Small intestine (tissue), 7 donors: Measurements from ENCODE around the gene CDIPT. TPM values are rescaled to one million over a fixed set of nuclear protein-coding genes. Genes with fewer than 3 reads are reported as not detected.
"Not testable (repeated sequence)": the region's sequence is repeated elsewhere in the genome, so short reads cannot be mapped to it uniquely, and the experiment has no call there.

Source experiments
- DNase-seq, 2 donors: peaks; one replicate each; pipeline versions ENCODE4 v3.0.0 to v3.0.0-alpha.2; 2013
- FAIRE-seq: peaks from 2 replicates; lab custom pipeline; 2012; peaks lifted over from hg19 to GRCh38; lab: Jason Lieb, UNC
- H3K27ac ChIP-seq, 3 donors: one replicate each; pipeline ENCODE4 v1.5.1; 2013; ENCODE audit warnings: low read length in 2 of 3, mild to moderate bottlenecking in 2 of 3, control low read depth in 1 of 3, inconsistent platforms in 1 of 3, low read depth in 1 of 3, moderate library complexity in 1 of 3
- H3K27me3 ChIP-seq, 3 donors: one replicate each; pipeline ENCODE4 v1.6.1; 2013; ENCODE audit warnings: low read length in 3 of 3, inconsistent platforms in 1 of 3; ENCODE audit not compliant: control insufficient read depth in 3 of 3, insufficient read depth in 3 of 3
- H3K36me3 ChIP-seq, 3 donors: one replicate each; pipeline ENCODE4 v1.6.1; 2013; ENCODE audit warnings: low read length in 3 of 3, inconsistent platforms in 1 of 3, low read depth in 1 of 3, mild to moderate bottlenecking in 1 of 3, moderate library complexity in 1 of 3; ENCODE audit not compliant: control insufficient read depth in 3 of 3, insufficient read depth in 2 of 3
- H3K4me1 ChIP-seq, 3 donors: one replicate each; pipeline ENCODE4 v1.6.1; 2013; ENCODE audit warnings: low read length in 2 of 3, inconsistent platforms in 1 of 3, low read depth in 1 of 3, mild to moderate bottlenecking in 1 of 3, moderate library complexity in 1 of 3; ENCODE audit not compliant: control insufficient read depth in 3 of 3, insufficient read depth in 2 of 3
- H3K4me3 ChIP-seq, 3 donors: one replicate each; pipeline ENCODE4 v1.5.1; 2013; ENCODE audit warnings: low read length in 3 of 3, control low read depth in 1 of 3, inconsistent platforms in 1 of 3, low read depth in 1 of 3, mild to moderate bottlenecking in 1 of 3, moderate library complexity in 1 of 3
- H3K9me3 ChIP-seq, 2 donors: one replicate each; pipeline ENCODE4 v1.6.1; 2013; ENCODE audit warnings: low read depth in 1 of 2, low read length in 1 of 2; ENCODE audit not compliant: control insufficient read depth in 2 of 2, insufficient read depth in 1 of 2
- WGBS, 3 donors: extraction: QIAGEN DNeasy Blood & Tissue Kit; methylation state at CpG; one replicate each; pipeline ENCODE4 v1.1.7; 2013; 5-methylcytosine and 5-hydroxymethylcytosine counted together
- polyA plus RNA-seq, 4 donors: library from polyadenylated mRNA; stranded (reverse) in 3 of 4; unstranded in 1 of 4; fragments of 200-250 nt in 3 of 4; fragments of 120-200 nt in 1 of 4; gene quantifications; one replicate each; pipeline versions ENCODE4 v1.2.1 to v1.2.3, GENCODE V29; 2013
- donor health status: healthy with polysubstance abuse.
- donor health status: control.
- donor health status: control.
- donor health status: Bipolar disorder and iron deficiency.
- donor health status: healthy.

The CDIPT gene
- polyA plus RNA-seq, 4 donors: 51.9 to 76.9 (median 61.2) TPM

DNA sequence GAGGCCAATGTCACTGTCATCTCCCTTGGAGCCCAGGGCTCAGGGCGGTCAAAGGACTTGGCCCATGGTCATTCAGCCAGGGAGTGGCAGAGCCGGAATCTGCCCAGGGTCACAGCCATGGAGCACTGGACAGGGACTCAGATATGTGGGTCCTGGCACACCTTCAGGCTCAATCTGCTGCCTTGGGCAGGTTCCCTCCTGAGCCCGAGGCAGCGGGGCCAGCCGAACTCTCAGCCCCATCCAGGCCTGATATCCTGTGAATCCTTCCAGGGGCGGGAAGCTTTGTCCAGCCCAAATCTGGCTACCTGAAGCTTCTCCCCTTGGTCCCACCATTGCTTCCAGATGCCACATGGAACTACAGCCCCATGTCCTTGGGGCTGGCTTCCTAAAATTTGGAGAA, 12.2 kb upstream of the CDIPT start:
- WGBS, 3 donors: 90 to 96% (median 95%) methylated on average over 6 of the region's 6 CpGs
- Histone ChIP-seq H3K4me3 (no peak overlapping the region), H3K27ac (no peak overlapping the region), H3K4me1 (peaks cover 0 to 4% (median 3%) of the 10 kb centered on the region in 3 donors), H3K9me3 (no peaks in the 10 kb centered on the region), H3K36me3 (peaks cover 0 to 54% (median 0%) of the 10 kb centered on the region in 3 donors), H3K27me3 (peaks cover 0 to 20% (median 0%) of the 10 kb centered on the region in 3 donors)
- FAIRE-seq: no peak
- no peak for DNase-seq

DNA sequence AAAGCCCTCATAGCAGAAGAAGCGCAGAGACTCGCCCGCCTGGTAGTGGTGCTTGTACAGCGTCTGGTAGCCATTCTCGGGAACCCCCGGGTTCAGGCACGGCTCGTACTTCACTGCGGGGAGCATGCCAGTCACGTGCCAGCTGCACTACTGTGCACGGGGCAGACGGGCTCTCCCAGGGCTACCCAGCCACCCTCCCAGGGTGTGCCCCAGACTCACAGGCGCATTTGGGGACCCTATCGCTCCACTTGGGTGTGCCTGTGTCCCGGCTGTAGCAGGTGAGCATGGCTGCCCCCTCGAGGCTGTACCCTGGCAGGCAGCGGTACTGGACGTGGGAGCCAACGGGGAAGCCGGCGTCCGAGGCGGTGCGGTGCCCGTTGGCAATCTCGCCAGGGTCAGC, 10.3 kb upstream of the CDIPT start:
- no peak for DNase-seq
- 92 to 95% (median 93%) methylated on average over 23 to 26 of the region's 26 CpGs for WGBS, 3 donors
- Histone ChIP-seq H3K4me3 (no peak overlapping the region), H3K27ac (no peak overlapping the region), H3K9me3 (no peaks in the 10 kb centered on the region), H3K4me1 (peaks cover 0 to 4% (median 3%) of the 10 kb centered on the region in 3 donors), H3K27me3 (peaks cover 0 to 20% (median 0%) of the 10 kb centered on the region in 3 donors), H3K36me3 (peaks cover 0 to 42% (median 0%) of the 10 kb centered on the region in 3 donors)
- no peak for FAIRE-seq

DNA sequence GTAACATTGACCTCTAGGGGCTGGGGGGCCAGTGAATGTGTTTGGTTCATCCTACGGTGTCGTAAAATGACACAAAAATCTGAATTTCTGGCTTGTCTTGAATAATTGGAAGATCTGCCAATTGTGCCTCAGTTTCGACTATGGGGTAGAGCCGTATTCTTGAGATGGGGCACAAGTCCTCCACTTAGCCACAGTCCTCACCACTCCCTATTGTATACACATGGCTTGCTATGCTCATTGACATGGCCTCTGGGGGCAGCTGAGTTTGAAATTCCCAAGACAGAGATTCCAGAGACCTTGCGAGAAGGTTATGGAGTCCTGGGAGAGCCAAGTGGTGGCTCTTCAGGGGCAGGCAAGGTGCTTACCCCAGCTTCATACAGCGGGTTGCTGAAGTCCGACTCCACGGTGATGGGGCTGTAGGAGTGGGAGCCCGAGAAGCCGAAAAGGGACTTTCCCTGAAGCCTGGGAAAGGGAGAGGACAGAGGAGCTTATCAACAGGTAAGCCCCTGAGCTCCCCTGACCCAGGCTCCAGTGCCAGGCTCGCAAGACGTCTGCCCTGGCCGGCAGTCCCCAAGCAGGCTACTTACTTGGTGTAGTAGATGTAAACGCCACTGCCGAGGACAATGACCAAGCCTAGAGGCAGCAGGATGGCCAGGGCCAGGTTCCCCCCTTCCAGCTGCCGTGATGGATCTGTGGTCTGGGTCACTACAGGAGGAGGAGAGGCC, 9.0 kb upstream of the CDIPT start:
- H3K4me1 ChIP-seq: peaks cover 0 to 4% (median 3%) of the 10 kb centered on the region in 3 donors
- FAIRE-seq (no peak), DNase-seq (no peak)
- no peak overlapping the region for H3K4me3 ChIP-seq
- H3K36me3 ChIP-seq: peaks cover 0 to 41% (median 0%) of the 10 kb centered on the region in 3 donors
- H3K9me3 ChIP-seq: no peaks in the 10 kb centered on the region
- 87 to 95% (median 94%) methylated on average over 15 to 16 of the region's 16 CpGs for WGBS, 3 donors
- no peak overlapping the region for H3K27ac ChIP-seq
- peaks cover 0 to 11% (median 0%) of the 10 kb centered on the region in 3 donors for H3K27me3 ChIP-seq

DNA sequence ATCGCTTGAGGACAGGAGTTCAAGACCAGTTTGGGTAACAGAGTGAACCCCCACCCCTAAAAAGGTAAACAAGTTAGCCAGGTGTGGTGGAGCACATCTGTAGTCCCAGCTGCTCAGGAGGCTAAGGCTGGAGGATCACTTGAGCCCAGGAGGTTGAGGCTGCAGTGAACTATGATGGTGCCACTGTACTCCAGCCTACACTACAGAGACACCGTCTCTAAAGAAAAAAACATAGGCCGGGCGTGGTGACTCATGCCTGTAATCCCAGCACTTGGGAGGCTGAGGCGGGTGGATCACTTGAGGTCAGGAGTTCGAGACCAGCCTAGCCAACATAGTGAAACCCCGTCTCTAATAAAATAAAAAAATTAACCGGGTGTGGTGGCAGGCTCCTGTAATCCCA, 6.0 kb upstream of the CDIPT start:
- not testable (repeated sequence) for H3K4me1 ChIP-seq, H3K27me3 ChIP-seq, H3K4me3 ChIP-seq, H3K27ac ChIP-seq, DNase-seq, FAIRE-seq, H3K9me3 ChIP-seq
- peaks cover 0 to 34% (median 0%) of the 10 kb centered on the region in 3 donors for H3K36me3 ChIP-seq
- WGBS, 3 donors: 75 to 90% (median 86%) methylated on average over 8 of the region's 8 CpGs

DNA sequence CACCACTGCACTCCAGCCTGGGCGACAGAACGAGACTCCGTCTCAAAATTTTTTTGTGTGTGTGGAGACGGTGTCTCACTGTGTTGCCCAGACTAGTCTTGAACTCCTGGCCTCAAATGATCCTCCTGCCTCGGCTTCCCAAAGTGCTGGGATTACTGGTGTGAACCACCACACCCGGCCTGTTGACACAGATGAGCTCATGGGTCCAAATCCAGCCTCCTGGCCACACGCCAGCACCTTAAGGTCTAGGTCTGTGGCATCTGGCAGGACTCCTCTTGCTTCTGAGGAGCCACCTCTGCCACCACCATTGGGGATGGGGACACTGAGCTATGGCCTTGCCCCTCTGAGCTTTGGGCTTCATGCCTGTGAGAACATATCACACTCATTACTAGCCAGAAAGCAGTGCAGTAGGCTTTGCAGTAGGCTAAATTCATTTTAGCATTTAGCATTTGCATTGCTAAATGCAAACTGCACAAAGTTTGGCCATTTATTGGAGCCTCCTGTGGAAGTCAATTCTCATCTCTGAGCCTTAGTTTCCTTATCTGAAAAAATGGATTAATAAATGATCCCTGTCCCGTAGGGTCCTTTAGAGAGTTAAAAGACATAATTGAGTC, 5.5 kb upstream of the CDIPT start:
- DNase-seq: no peak
- WGBS, 3 donors: 62 to 69% (median 67%) methylated on average over 8 of the region's 8 CpGs
- no peak for FAIRE-seq
- peaks cover 0 to 4% (median 0%) of the 10 kb centered on the region in 3 donors for H3K4me1 ChIP-seq
- H3K36me3 ChIP-seq: peaks cover 0 to 31% (median 0%) of the 10 kb centered on the region in 3 donors
- H3K27ac ChIP-seq: no peak overlapping the region
- no peaks in the 10 kb centered on the region for H3K9me3 ChIP-seq
- no peak overlapping the region for H3K4me3 ChIP-seq
- H3K27me3 ChIP-seq: no peaks in the 10 kb centered on the region

DNA sequence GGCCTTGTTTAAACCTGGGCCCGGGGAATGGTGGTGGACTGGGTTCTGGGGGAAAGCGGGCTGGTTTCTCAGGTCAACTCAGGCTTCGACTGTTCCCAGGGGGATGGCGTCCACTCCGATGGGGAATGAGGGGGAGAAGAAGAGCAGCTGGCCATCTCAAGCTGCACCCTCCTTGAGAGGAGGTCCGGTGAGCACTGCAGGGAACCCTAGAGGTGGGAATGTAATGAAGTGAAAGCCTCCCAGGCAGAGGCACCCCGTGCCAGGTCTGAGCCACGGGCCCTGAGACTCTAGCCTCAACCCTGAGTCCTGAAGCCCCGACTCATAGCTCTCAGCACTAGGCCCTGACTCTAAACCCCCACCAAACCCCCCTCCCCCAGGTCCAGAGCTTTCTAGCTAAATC, 1.2 kb upstream of the CDIPT start:
- 85 to 88% (median 86%) methylated on average over 8 to 9 of the region's 9 CpGs for WGBS, 3 donors
- no peak for FAIRE-seq
- no peaks in the 10 kb centered on the region for H3K27me3 ChIP-seq
- no peak for DNase-seq
- H3K4me1 ChIP-seq: peaks cover 2 to 17% (median 4%) of the 10 kb centered on the region in 3 donors
- no peak overlapping the region for H3K4me3 ChIP-seq
- peaks cover under 1 to 23% (median 6%) of the 10 kb centered on the region in 3 donors for H3K36me3 ChIP-seq
- H3K27ac ChIP-seq: no peak overlapping the region
- no peaks in the 10 kb centered on the region for H3K9me3 ChIP-seq

DNA sequence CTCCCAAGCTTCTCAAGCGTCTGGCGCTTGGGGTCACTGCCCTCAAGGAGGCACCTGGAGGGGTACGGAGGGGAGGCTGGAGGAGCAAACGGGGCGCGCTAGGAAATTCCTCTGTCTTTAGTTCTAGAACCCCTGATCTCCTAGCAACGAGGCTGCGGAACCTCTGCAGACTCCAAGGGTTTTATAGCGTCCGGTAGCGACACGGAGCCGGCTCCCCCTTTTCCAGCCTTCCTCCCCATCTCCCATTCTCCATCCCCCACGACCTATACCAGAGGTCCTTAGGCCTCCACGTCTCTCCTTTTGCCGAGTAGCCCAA, 601 bp upstream of the CDIPT start:
- H3K9me3 ChIP-seq: no peaks in the 10 kb centered on the region
- 32 to 38% (median 36%) methylated on average over 16 of the region's 16 CpGs for WGBS, 3 donors
- H3K4me3 ChIP-seq: peak overlapping the region in 1 of 3 donors; percentile 7
- H3K4me1 ChIP-seq: peaks cover 2 to 17% (median 4%) of the 10 kb centered on the region in 3 donors
- FAIRE-seq (no peak), DNase-seq (no peak)
- H3K27ac ChIP-seq: peak overlapping the region in 1 of 3 donors; percentile 83
- peaks cover 5 to 29% (median 6%) of the 10 kb centered on the region in 3 donors for H3K36me3 ChIP-seq
- no peaks in the 10 kb centered on the region for H3K27me3 ChIP-seq

DNA sequence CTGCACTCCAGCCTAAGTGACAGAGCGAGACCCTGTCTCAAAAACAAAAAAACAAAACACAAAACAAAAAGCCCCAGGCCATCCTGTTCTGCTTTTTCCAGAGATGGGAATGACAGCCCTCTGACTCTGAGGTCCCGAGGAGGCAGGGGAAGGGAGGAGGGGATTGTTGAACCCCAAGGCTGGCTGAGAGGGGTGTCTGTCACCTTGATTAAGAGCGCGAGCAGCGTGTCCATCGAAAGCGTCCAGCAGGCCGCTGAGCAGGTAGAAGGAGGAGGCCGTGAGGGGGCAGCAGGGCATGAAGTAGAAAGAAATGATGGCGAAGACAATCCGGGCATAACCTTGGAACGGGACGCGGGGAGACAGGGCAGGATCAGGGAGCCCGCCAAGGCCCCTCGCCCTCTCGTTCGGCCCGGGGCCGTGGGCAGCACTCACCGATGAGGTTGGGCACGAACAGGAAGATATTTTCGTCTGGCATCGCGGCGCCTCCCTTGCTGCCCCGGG, 593 bp downstream of the CDIPT start:
- Histone ChIP-seq H3K36me3 (peaks cover 6 to 38% (median 8%) of the 10 kb centered on the region in 3 donors), H3K27ac (peak overlapping the region in 2 of 3 donors; percentile 75 to 83), H3K9me3 (no peaks in the 10 kb centered on the region), H3K27me3 (no peaks in the 10 kb centered on the region), H3K4me3 (peak overlapping the region; percentile 78 to 92 (median 90)), H3K4me1 (peaks cover 2 to 17% (median 4%) of the 10 kb centered on the region in 3 donors)
- 1% methylated on average over 20 to 27 of the region's 27 CpGs for WGBS, 3 donors
- peak; percentile 35 to 59 for DNase-seq
- FAIRE-seq: no peak
